Measurements from ENCODE around the gene NRXN2. TPM values are rescaled to one million over a fixed set of nuclear protein-coding genes. Genes with fewer than 3 reads are reported as not detected.

The NRXN2 gene
- total and polyA plus RNA-seq, 11 donors: 0.42 to 5.5 (median 0.92) TPM; not detected in 1

DNA sequence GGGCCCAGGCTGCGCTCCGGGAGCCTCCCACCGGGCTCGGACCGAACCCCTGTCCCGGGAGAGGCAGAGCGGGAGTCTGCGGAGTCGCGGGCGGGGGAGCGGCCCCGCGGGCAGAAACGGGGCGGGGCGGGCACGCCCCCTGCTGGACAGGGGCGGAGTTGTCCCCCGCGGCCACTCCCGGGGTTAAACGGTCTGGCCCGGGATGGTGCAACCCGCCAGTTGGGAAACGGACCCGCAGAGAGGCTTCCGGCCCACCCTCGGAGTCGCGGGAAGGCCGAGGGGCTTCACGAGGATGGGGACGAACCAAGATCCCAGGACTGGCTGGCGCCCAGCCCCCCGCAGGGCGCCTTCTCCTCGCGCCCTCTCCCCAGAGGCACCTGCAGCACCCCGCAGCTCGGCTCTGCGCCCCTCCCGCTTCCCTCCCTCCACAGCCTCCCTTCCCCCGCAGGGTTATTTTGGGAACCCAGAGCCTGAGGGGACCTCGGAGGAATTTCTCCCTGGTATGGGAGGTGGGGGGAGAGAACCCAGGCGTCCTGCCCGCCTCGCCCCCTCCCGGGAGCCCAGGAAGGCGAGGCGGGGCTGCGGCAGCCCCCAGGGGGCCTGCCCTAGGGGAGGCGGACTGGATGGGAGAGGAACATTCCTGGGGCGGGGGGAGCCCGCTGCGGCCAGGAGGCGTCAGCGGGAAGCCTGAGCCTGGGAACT is 20.0 kb upstream of the NRXN2 start:
- ATAC-seq: peak; percentile 7 to 47 (median 42)
- intact Hi-C loops (cut with DNase I): loop anchor here in 5 of 10 donors (2.0 to 5.0 kb wide), 4 partner anchors 24 to 54 kb away; partner anchors contain the start of gene SF1 (in 4 of the 5)
- Histone ChIP-seq H3K9me3 (no peaks in the 10 kb centered on the region), H3K36me3 (peaks cover 0 to 1% (median 0%) of the 10 kb centered on the region in 9 donors), H3K27me3 (no peaks in the 10 kb centered on the region), H3K27ac (peak overlapping the region; percentile 76 to 98 (median 94)), H3K4me3 (peak overlapping the region; percentile 32 to 88 (median 60)), H3K4me1 (peaks cover 4 to 49% (median 28%) of the 10 kb centered on the region in 12 donors)
- DNase-seq: peak; percentile 81 to 93 (median 86)
- 1% methylated on average over 23 to 58 of the region's 58 CpGs for WGBS, 4 donors
- TF ChIP-seq POLR2A (IDR thresholded peaks at IDR 0.05): peak in 1 of 2 donors; percentile 55
- TF ChIP-seq, protein P1, sequence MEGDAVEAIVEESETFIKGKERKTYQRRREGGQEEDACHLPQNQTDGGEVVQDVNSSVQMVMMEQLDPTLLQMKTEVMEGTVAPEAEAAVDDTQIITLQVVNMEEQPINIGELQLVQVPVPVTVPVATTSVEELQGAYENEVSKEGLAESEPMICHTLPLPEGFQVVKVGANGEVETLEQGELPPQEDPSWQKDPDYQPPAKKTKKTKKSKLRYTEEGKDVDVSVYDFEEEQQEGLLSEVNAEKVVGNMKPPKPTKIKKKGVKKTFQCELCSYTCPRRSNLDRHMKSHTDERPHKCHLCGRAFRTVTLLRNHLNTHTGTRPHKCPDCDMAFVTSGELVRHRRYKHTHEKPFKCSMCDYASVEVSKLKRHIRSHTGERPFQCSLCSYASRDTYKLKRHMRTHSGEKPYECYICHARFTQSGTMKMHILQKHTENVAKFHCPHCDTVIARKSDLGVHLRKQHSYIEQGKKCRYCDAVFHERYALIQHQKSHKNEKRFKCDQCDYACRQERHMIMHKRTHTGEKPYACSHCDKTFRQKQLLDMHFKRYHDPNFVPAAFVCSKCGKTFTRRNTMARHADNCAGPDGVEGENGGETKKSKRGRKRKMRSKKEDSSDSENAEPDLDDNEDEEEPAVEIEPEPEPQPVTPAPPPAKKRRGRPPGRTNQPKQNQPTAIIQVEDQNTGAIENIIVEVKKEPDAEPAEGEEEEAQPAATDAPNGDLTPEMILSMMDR (IDR thresholded peaks at IDR 0.05): peak; percentile 74 to 94 (median 88)

DNA sequence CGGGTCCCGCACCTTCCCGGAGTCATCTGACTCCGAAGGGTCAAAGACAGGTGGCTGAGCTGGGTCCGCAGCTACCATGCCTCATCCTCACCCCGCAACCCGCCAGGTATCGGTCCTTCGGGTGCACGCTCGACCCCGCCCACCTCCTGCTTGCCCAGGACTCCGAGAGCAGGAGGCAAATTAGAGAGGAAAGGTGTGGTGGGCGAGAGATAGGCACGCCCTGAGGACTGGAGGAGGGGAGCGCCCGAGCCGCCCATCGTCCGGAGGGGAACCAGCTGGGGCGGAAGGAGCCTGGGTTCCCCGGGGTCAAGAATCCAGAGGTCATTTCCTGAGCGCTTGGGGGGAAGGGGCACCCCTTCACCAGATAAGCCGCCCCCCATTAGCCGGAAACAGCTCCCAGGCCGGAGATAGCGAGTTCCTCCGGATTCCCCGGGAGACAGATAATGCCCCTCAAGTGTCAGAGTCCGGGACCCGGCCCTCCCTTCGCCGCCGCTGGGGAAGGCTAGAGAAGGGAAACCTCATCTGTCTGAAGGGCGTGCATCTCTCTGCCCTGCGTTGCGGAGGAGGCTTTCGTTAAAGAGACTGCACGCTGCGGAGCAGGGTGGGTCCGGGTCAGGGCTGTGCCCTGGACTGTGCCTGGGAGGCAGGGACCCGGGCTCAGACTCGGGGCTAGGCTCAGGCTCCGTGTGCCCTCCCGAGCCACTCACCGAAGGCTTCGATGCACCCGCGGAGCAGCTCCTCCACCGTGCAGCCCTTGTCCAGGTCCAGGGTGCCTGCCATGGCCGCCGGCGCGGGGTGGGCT is 19.3 kb upstream of the NRXN2 start:
- ATAC-seq (peak in 1 of 4 donors; percentile 0), DNase-seq (no peak)
- Histone ChIP-seq H3K9me3 (no peaks in the 10 kb centered on the region), H3K4me3 (peak overlapping the region; percentile 32 to 88 (median 60)), H3K36me3 (peaks cover 0 to 5% (median 0%) of the 10 kb centered on the region in 9 donors), H3K27me3 (no peaks in the 10 kb centered on the region), H3K27ac (peak overlapping the region; percentile 76 to 98 (median 94)), H3K4me1 (peaks cover 4 to 49% (median 28%) of the 10 kb centered on the region in 12 donors)
- intact Hi-C loops (cut with DNase I): loop anchor here in 5 of 10 donors (2.0 to 5.0 kb wide), 4 partner anchors 25 to 53 kb away; partner anchors contain the start of gene SF1 (in 4 of the 5)
- TF ChIP-seq, protein P1 (IDR thresholded peaks at IDR 0.05): no peak
- TF ChIP-seq POLR2A (IDR thresholded peaks at IDR 0.05): no peak
- 12 to 20% (median 18%) methylated on average over 16 to 54 of the region's 54 CpGs for WGBS, 4 donors

DNA sequence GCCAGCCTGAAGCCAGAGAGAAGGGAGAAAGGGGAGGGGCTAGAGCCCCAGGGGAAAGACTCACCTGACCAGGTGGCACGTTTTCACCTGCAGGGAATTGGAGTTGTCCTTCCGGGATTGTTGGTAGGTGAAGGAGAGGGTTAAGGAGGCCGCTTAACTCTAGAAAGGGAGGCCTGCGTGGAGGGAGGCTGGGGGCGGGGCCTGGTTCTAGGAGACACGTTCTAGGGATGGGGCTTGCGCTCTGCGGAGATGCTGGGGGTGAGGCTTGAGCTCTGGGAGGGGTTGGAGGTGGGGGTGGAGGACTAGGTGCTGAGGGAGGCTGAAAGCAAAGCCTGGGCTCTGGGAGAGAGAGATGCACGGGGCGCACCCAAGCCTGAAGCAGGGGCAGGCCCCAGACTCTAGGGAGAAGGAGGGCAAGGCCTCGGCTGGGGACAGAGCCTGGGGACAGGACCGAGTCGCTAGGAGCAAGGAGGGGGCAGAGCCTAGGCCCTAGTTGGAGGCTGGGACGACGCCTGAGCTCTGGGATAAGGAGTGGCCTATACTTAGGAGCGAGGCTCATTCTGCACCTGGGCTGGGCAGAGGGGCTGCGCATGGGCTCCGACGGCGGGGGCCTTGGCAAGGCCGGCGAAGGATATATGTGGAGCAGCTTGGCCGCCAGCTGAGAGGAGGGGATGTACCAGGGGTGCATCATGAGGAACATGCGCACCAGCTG is 18.5 kb upstream of the NRXN2 start:
- peaks cover 4 to 49% (median 28%) of the 10 kb centered on the region in 12 donors for H3K4me1 ChIP-seq
- WGBS, 4 donors: 67 to 76% (median 68%) methylated on average over 19 to 24 of the region's 24 CpGs

More for the DNA sequence above, 18.5 kb upstream of the NRXN2 start:
- DNase-seq (no peak), ATAC-seq (no peak)
- no peaks in the 10 kb centered on the region for H3K27me3 ChIP-seq
- intact Hi-C loops (cut with DNase I): loop anchor here in 5 of 10 donors (2.0 to 5.0 kb wide), 4 partner anchors 25 to 53 kb away; partner anchors contain the start of gene SF1 (in 4 of the 5)
- no peaks in the 10 kb centered on the region for H3K9me3 ChIP-seq
- H3K4me3 ChIP-seq: peak overlapping the region in 11 of 12 donors; percentile 32 to 88 (median 61)
- peaks cover 0 to 12% (median 7%) of the 10 kb centered on the region in 9 donors for H3K36me3 ChIP-seq
- H3K27ac ChIP-seq: peak overlapping the region in 8 of 12 donors; percentile 92 to 98 (median 94)
- TF ChIP-seq, protein P1 (IDR thresholded peaks at IDR 0.05): no peak
- no peak for TF ChIP-seq POLR2A (IDR thresholded peaks at IDR 0.05)

All from heart left ventricle (tissue), 16 donors.